Body of pancreas (tissue), 4 donors: ENCODE data around the gene NLRP1.

Experiments used
- CTCF ChIP-seq, 7 experiments: fragments of 450-650 bp in 4 of 7; fragments of 200-600 bp in 3 of 7; sonication (generic) in 3 of 7; IDR thresholded peaks; one replicate each; pipeline ENCODE4 v1.5.1; 2016 to 2019; ENCODE audit warnings: antibody characterized with exemption in 7 of 7
- POLR2A ChIP-seq, 3 donors: fragments of 450-650 bp; IDR thresholded peaks; one replicate each; pipeline ENCODE4 v1.6.1; 2016; ENCODE audit warnings: antibody characterized with exemption in 3 of 3, mild to moderate bottlenecking in 2 of 3

GRCh38 chr17:5501685-5502084, 82.6 kb downstream of the NLRP1 start:
- TF ChIP-seq CTCF (IDR thresholded peaks at IDR 0.05) (no peak), POLR2A (IDR thresholded peaks at IDR 0.05) (no peak)
